B cell (primary cell): Measurements from ENCODE around the gene SPP2. TPM values are rescaled to one million over a fixed set of nuclear protein-coding genes. Genes with fewer than 3 reads are reported as not detected.

Source experiments
- polyA plus RNA-seq: library from polyadenylated mRNA; depleted of rRNA; stranded (reverse); fragments of >200 nt; gene quantifications from 2 replicates; pipeline ENCODE4 v1.2.3, GENCODE V29; 2012
- total RNA-seq, 2 donors: library from RNA; stranded (reverse); fragments of 120-200 nt in 1 of 2; gene quantifications; 1 replicate in 1 of 2; 2 replicates in 1 of 2; pipeline versions ENCODE4 v1.2.3 to v1.2.4, GENCODE V29; 2013 to 2022

Gene SPP2
- total and polyA plus RNA-seq, 2 donors (not counting 1 experiment from before 2014, with no cell fraction given) = not detected

Other genes starting within 250 kb of the SPP2 start
- 0.42 and 0.73 TPM in 2 replicates for gene HJURP, start 196.2 kb upstream of the SPP2 start, total RNA-seq
- 0.65 and 0.73 TPM in 2 replicates for gene HJURP, start 196.2 kb upstream of the SPP2 start, polyA plus RNA-seq
- gene TRPM8, start 133.3 kb upstream of the SPP2 start, total RNA-seq = not detected in 2 replicates
- not detected in 2 replicates for gene TRPM8, start 133.3 kb upstream of the SPP2 start, polyA plus RNA-seq